Measurements from ENCODE around the gene PPTC7. TPM values are rescaled to one million over a fixed set of nuclear protein-coding genes. Genes with fewer than 3 reads are reported as not detected.

PPTC7 gene
- total RNA-seq, 1 donor from 2014 or later = 13.7 TPM

- no peak overlapping the region for H3K27ac Mint-ChIP-seq (ENCODE audit: unreplicated experiment)
- H3K36me3 Mint-ChIP-seq (ENCODE audit: low read depth, unreplicated experiment) = peaks cover 5% of the 10 kb centered on the region
- DNase-seq (ENCODE audit: low spot score) = no peak
- no peaks in the 10 kb centered on the region for H3K4me1 Mint-ChIP-seq (ENCODE audit: unreplicated experiment)
- no peak overlapping the region for H3K4me3 Mint-ChIP-seq (ENCODE audit: unreplicated experiment)
- H3K9me3 Mint-ChIP-seq (ENCODE audit: unreplicated experiment) = no peaks in the 10 kb centered on the region
- H3K27me3 Mint-ChIP-seq (ENCODE audit: unreplicated experiment) = no peaks in the 10 kb centered on the region
- TF ChIP-seq CTCF (IDR thresholded peaks at IDR 0.05; ENCODE audit: unreplicated experiment) = no peak
These were observed 28.9 kb downstream of the PPTC7 start for GRCh38 chr12:110554184-110554583.

GRCh38 chr12:110550981-110551380, 32.1 kb downstream of the PPTC7 start:
- H3K4me3 Mint-ChIP-seq (ENCODE audit: unreplicated experiment) = no peak overlapping the region
- H3K9me3 Mint-ChIP-seq (ENCODE audit: unreplicated experiment) = no peaks in the 10 kb centered on the region
- peaks cover 5% of the 10 kb centered on the region for H3K36me3 Mint-ChIP-seq (ENCODE audit: low read depth, unreplicated experiment)
- H3K27ac Mint-ChIP-seq (ENCODE audit: unreplicated experiment) = no peak overlapping the region
- DNase-seq (ENCODE audit: low spot score) = no peak
- H3K27me3 Mint-ChIP-seq (ENCODE audit: unreplicated experiment) = no peaks in the 10 kb centered on the region
- H3K4me1 Mint-ChIP-seq (ENCODE audit: unreplicated experiment) = no peaks in the 10 kb centered on the region
- TF ChIP-seq CTCF (IDR thresholded peaks at IDR 0.05; ENCODE audit: unreplicated experiment) = no peak

GRCh38 chr12:110549716-110550115, 33.4 kb downstream of the PPTC7 start:
- H3K27me3 Mint-ChIP-seq (ENCODE audit: unreplicated experiment) = no peaks in the 10 kb centered on the region
- no peak for TF ChIP-seq CTCF (IDR thresholded peaks at IDR 0.05; ENCODE audit: unreplicated experiment)
- H3K4me3 Mint-ChIP-seq (ENCODE audit: unreplicated experiment) = no peak overlapping the region
- no peak for DNase-seq (ENCODE audit: low spot score)
- peak overlapping the region; percentile 12 for H3K27ac Mint-ChIP-seq (ENCODE audit: unreplicated experiment)
- H3K36me3 Mint-ChIP-seq (ENCODE audit: low read depth, unreplicated experiment) = peaks cover 5% of the 10 kb centered on the region
- no peaks in the 10 kb centered on the region for H3K9me3 Mint-ChIP-seq (ENCODE audit: unreplicated experiment)
- no peaks in the 10 kb centered on the region for H3K4me1 Mint-ChIP-seq (ENCODE audit: unreplicated experiment)

DNA sequence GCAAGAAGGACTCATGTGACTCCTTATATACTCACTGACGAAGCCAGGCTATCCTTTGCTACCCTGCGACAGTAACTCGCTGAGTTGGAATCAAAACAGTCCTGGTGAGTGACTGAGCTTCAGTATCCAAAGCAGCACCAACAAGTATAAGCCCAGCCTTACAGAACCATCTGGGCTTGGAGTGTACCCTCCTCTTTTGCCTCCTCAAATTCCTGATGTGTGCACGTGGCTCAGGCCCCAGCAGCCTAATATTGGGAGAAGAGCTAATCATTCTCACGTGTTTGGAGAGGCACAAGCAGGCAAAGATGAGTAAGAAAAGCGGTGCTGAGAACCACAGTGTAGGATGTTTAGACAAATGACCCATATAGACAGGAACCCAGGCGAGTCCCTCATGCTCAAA, 34.4 kb downstream of the PPTC7 start:
- H3K4me3 Mint-ChIP-seq (ENCODE audit: unreplicated experiment) = no peak overlapping the region
- TF ChIP-seq CTCF (IDR thresholded peaks at IDR 0.05; ENCODE audit: unreplicated experiment) = no peak
- H3K36me3 Mint-ChIP-seq (ENCODE audit: low read depth, unreplicated experiment) = peaks cover 5% of the 10 kb centered on the region
- no peaks in the 10 kb centered on the region for H3K9me3 Mint-ChIP-seq (ENCODE audit: unreplicated experiment)
- H3K27ac Mint-ChIP-seq (ENCODE audit: unreplicated experiment) = no peak overlapping the region
- no peaks in the 10 kb centered on the region for H3K4me1 Mint-ChIP-seq (ENCODE audit: unreplicated experiment)
- H3K27me3 Mint-ChIP-seq (ENCODE audit: unreplicated experiment) = no peaks in the 10 kb centered on the region
- DNase-seq (ENCODE audit: low spot score) = no peak

GRCh38 chr12:110547090-110547489, 36.0 kb downstream of the PPTC7 start:
- H3K9me3 Mint-ChIP-seq (ENCODE audit: unreplicated experiment) = no peaks in the 10 kb centered on the region
- H3K4me1 Mint-ChIP-seq (ENCODE audit: unreplicated experiment) = no peaks in the 10 kb centered on the region
- H3K36me3 Mint-ChIP-seq (ENCODE audit: low read depth, unreplicated experiment) = peaks cover 8% of the 10 kb centered on the region
- no peaks in the 10 kb centered on the region for H3K27me3 Mint-ChIP-seq (ENCODE audit: unreplicated experiment)
- DNase-seq (ENCODE audit: low spot score) = no peak
- TF ChIP-seq CTCF (IDR thresholded peaks at IDR 0.05; ENCODE audit: unreplicated experiment) = no peak
- H3K4me3 Mint-ChIP-seq (ENCODE audit: unreplicated experiment) = no peak overlapping the region
- H3K27ac Mint-ChIP-seq (ENCODE audit: unreplicated experiment) = no peak overlapping the region

All from endothelial cell (in vitro differentiated cells).